Upper lobe of left lung (tissue), 4 donors: ENCODE results near the gene PRPS2.

Experiments used
- CTCF ChIP-seq, 6 experiments: fragments of 450-650 bp in 4 of 6; fragments of 200-600 bp in 2 of 6; sonication (generic) in 2 of 6; IDR thresholded peaks; one replicate each; pipeline ENCODE4 v1.5.1; 2016 to 2019; ENCODE audit warnings: antibody characterized with exemption in 6 of 6
- EP300 ChIP-seq, 4 donors: sonication (generic); formaldehyde crosslinking; IDR thresholded peaks; one replicate each; pipeline ENCODE4 v1.5.1; 2017; ENCODE audit warnings: antibody characterized with exemption in 4 of 4, control low read depth in 2 of 4

- TF ChIP-seq CTCF (IDR thresholded peaks at IDR 0.05) (no peak), EP300 (IDR thresholded peaks at IDR 0.05) (no peak)
These were observed 26.3 kb downstream of the PRPS2 start for GRCh38 chrX:12817528-12817927.
